HepG2 (cell line): ENCODE measurements around the gene UNKL. TPM values are rescaled to one million over a fixed set of nuclear protein-coding genes. Genes with fewer than 3 reads are reported as not detected.

Experiments used
- DNMT1 ChIP-seq: sonication (generic); formaldehyde crosslinking; IDR thresholded peaks from 2 replicates; pipeline ENCODE4 v1.5.1; 2020; ENCODE audit warnings: mild to moderate bottlenecking, missing genetic modification reagents
- EP300 ChIP-seq, 3 experiments: sonication (generic) in 1 of 3; formaldehyde crosslinking in 1 of 3; IDR thresholded peaks; 2 replicates each; pipeline versions ENCODE4 v1.5.1 to v1.6.1; 2011 to 2020; ENCODE audit warnings: low read depth in 2 of 3, low read length in 2 of 3, borderline replicate concordance in 1 of 3, improper control_type of control experiment in 1 of 3, mild to moderate bottlenecking in 1 of 3, missing genetic modification reagents in 1 of 3, moderate library complexity in 1 of 3
- HOXA9 ChIP-seq: sonication (generic); formaldehyde crosslinking; IDR thresholded peaks from 2 replicates; pipeline ENCODE4 v1.8.1; 2022; ENCODE audit warnings: missing genetic modification reagents, mild to moderate bottlenecking, moderate library complexity, borderline replicate concordance
- MAX ChIP-seq: IDR thresholded peaks from 2 replicates; pipeline ENCODE4 v1.6.1; 2012; ENCODE audit warnings: inconsistent platforms
- NR1H2 ChIP-seq: sonication (generic); formaldehyde crosslinking; IDR thresholded peaks from 2 replicates; pipeline ENCODE4 v1.8.1; 2022; ENCODE audit warnings: low read depth, missing genetic modification reagents, borderline replicate concordance
- PATZ1 ChIP-seq: sonication (generic); formaldehyde crosslinking; IDR thresholded peaks from 2 replicates; pipeline ENCODE4 v1.4.0; 2020; ENCODE audit warnings: missing genetic modification reagents
- PHB2 ChIP-seq: fragments of 450-650 bp; IDR thresholded peaks from 2 replicates; pipeline ENCODE4 v1.6.1; 2018; ENCODE audit not compliant: partially characterized antibody
- PHF21A ChIP-seq: sonication (generic); formaldehyde crosslinking; IDR thresholded peaks from 2 replicates; pipeline ENCODE4 v1.5.0; 2020; ENCODE audit warnings: mild to moderate bottlenecking, missing genetic modification reagents
- REPIN1 ChIP-seq: sonication (generic); formaldehyde crosslinking; IDR thresholded peaks from 2 replicates; pipeline ENCODE4 v1.8.0; 2022; ENCODE audit warnings: missing genetic modification reagents, low read depth, mild to moderate bottlenecking, borderline replicate concordance
- SATB2 ChIP-seq: sonication (generic); formaldehyde crosslinking; IDR thresholded peaks from 2 replicates; pipeline ENCODE4 v1.5.0; 2020; ENCODE audit warnings: missing genetic modification reagents
- TOPORS ChIP-seq: sonication (generic); formaldehyde crosslinking; IDR thresholded peaks from 2 replicates; pipeline ENCODE4 v1.8.0; 2023; ENCODE audit warnings: mild to moderate bottlenecking, missing genetic modification reagents
- XRCC5 ChIP-seq: fragments of 200-400 bp; formaldehyde crosslinking; optimal IDR thresholded peaks from 2 replicates; pipeline ENCODE3; 2017; ENCODE audit warnings: mild to moderate bottlenecking, low read length
- ZFP36L1 ChIP-seq: sonication (generic); formaldehyde crosslinking; IDR thresholded peaks from 2 replicates; pipeline ENCODE4 v1.8.0; 2022; ENCODE audit warnings: mild to moderate bottlenecking, missing genetic modification reagents, moderate library complexity
- ZNF10 ChIP-seq: sonication (generic); formaldehyde crosslinking; IDR thresholded peaks from 2 replicates; pipeline ENCODE4 v1.4.0; 2020; ENCODE audit warnings: mild to moderate bottlenecking, low read depth, missing genetic modification reagents, borderline replicate concordance
- ZNF3 ChIP-seq: IDR thresholded peaks from 2 replicates; pipeline ENCODE4 v1.7.0; 2017; ENCODE audit warnings: inconsistent platforms
- ZNF354B ChIP-seq: sonication (generic); formaldehyde crosslinking; IDR thresholded peaks from 2 replicates; pipeline ENCODE4 v1.8.0; 2022; ENCODE audit warnings: mild to moderate bottlenecking, missing genetic modification reagents
- ZNF362 ChIP-seq: sonication (generic); formaldehyde crosslinking; IDR thresholded peaks from 2 replicates; pipeline ENCODE4 v1.4.0; 2020; ENCODE audit warnings: missing genetic modification reagents, mild to moderate bottlenecking, borderline replicate concordance
- ZNF446 ChIP-seq: sonication (generic); formaldehyde crosslinking; IDR thresholded peaks from 2 replicates; pipeline ENCODE4 v1.5.0; 2020; ENCODE audit warnings: mild to moderate bottlenecking, missing genetic modification reagents
- ZNF503 ChIP-seq: sonication (generic); formaldehyde crosslinking; IDR thresholded peaks from 2 replicates; pipeline ENCODE4 v1.4.0; 2020; ENCODE audit warnings: missing genetic modification reagents
- ZNF7 ChIP-seq: IDR thresholded peaks from 2 replicates; pipeline ENCODE4 v1.6.1; 2016; ENCODE audit warnings: missing biosample characterization, missing genetic modification reagents
- ZNF772 ChIP-seq: sonication (generic); formaldehyde crosslinking; IDR thresholded peaks from 2 replicates; pipeline ENCODE4 v1.5.0; 2020; ENCODE audit warnings: mild to moderate bottlenecking, missing genetic modification reagents
- ZSCAN25 ChIP-seq: sonication (generic); formaldehyde crosslinking; IDR thresholded peaks from 2 replicates; pipeline ENCODE4 v1.8.0; 2022; ENCODE audit warnings: mild to moderate bottlenecking, missing genetic modification reagents
- polyA plus RNA-seq, 8 experiments: library from polyadenylated mRNA; depleted of rRNA in 3 of 8; stranded (reverse) in 7 of 8; unstranded in 1 of 8; fragments of >200 nt; fragmentation: Illumina TruSeq in 4 of 8; extraction: Trizol in 4 of 8; gene quantifications; 2 replicates each; pipeline versions ENCODE4 v1.2.1 to v1.2.3, GENCODE V29; 2011 to 2016; ENCODE audit warnings: low read depth in 4 of 8, missing spikeins in 1 of 8, mixed read lengths in 1 of 8; ENCODE audit not compliant: insufficient read depth in 1 of 8
- total RNA-seq, 5 experiments: library from RNA; depleted of rRNA; stranded (reverse); fragments of >200 nt; fragmentation: Illumina TruSeq; extraction: Trizol; gene quantifications; 2 replicates each; pipeline ENCODE4 v1.2.3, GENCODE V29; 2016; ENCODE audit warnings: low read depth in 1 of 5

The UNKL gene
- total and polyA plus RNA-seq, 2 of the 13 experiments (the other 11 are each of a cell fraction or from before 2014, with no cell fraction given) = 10.4 to 17.6 TPM

- peak; percentile 61; the same call in 1 of the 2 replicates for TF ChIP-seq REPIN1 (CRISPR knock-in tag)
- peak; percentile 3; the same call in 1 of the 2 replicates for TF ChIP-seq PATZ1 (CRISPR knock-in tag)
- TF ChIP-seq ZNF446 = no peak
- TF ChIP-seq MAX = peak; percentile 74
- no peak for TF ChIP-seq NR1H2 (CRISPR knock-in tag)
- TF ChIP-seq ZNF772 (CRISPR knock-in tag) = no peak
- no peak for TF ChIP-seq PHB2
- TF ChIP-seq ZNF3 = no peak
- no peak for TF ChIP-seq PHF21A
- no peak for TF ChIP-seq ZNF10
- no peak for TF ChIP-seq ZNF362 (CRISPR knock-in tag)
- no peak for TF ChIP-seq ZNF7 (CRISPR knock-in tag)
- TF ChIP-seq HOXA9 = no peak
- peak in 1 of 2 experiments; percentile 8; a peak in 1 of 4 replicates for TF ChIP-seq EP300 (IDR thresholded peaks at IDR 0.05; ENCODE audit: low read depth in 2 of 2, low read length in 2 of 2)
- TF ChIP-seq EP300 (CRISPR knock-in tag; IDR thresholded peaks at IDR 0.05; ENCODE audit: borderline replicate concordance) = no peak
- TF ChIP-seq DNMT1 (CRISPR knock-in tag) = no peak
- TF ChIP-seq ZSCAN25 = no peak
- no peak for TF ChIP-seq ZNF503 (CRISPR knock-in tag)
- 0 out of 2 replicates have a peak, but pooled peaks have one; percentile 18 for TF ChIP-seq ZFP36L1 (CRISPR knock-in tag)
- no peak for TF ChIP-seq XRCC5
- 0 out of 2 replicates have a peak, but pooled peaks have one; percentile 66 for TF ChIP-seq ZNF354B (CRISPR knock-in tag)
- peak; percentile 92 for TF ChIP-seq TOPORS
- TF ChIP-seq SATB2 (CRISPR knock-in tag) = no peak
These were observed 35.0 kb downstream of the UNKL start (continued) for GRCh38 chr16:1379304-1380076.
